ENCODE data around the gene ZKSCAN4.

Gene ZKSCAN4

DNA sequence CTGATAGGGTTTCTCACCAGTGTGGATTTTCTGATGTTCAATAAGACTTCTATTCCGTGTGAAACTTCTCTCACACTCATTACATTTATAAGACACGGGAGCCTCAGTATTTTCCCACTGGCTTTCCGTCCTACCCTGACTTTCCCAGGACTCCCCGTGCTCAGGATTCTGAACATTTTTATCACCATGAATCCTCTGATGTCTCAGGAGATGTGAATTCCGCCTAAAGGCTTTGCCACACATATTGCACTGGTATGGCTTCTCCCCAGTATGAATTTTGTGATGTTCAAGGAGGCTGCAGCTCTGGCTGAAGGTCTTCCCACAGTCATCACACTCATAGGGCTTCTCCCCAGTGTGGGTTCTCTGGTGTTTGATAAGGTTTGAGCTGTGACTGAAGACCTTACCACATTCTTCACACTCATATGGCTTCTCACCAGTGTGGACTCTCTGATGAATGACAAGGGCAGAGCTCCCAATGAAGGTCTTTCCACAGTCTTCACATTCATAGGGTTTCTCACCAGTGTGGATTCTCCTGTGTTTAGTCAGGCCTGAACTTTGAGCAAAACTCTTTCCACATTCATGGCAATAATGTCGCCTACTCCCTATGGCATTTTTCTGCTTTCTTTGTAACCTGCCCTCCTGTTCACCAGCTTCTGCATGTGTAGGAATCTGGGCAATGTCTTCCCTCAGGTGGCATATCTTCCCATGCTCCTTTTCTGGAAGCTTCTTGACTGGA, 6.7 kb downstream of the ZKSCAN4 start:
- no peak for DNase-seq

DNA sequence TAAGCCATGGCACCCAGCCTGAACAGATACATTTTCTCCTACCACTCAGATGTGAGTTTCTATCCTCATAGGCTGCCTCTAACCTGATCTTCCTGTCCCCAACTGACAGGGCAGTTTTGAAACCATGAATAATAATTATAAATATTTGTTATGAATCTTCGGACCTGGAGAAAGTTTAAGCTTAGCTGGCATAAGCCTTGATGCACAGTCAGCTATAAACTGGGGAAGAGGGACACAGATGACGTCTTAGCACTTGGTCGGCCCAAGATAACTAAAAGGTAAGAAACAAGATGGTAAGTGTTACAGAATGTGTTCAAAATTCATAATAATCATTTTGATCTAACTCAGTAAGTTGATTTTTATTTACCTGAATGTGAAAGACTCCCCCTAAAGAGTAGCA, 8.1 kb downstream of the ZKSCAN4 start:
- no peak for DNase-seq

DNA sequence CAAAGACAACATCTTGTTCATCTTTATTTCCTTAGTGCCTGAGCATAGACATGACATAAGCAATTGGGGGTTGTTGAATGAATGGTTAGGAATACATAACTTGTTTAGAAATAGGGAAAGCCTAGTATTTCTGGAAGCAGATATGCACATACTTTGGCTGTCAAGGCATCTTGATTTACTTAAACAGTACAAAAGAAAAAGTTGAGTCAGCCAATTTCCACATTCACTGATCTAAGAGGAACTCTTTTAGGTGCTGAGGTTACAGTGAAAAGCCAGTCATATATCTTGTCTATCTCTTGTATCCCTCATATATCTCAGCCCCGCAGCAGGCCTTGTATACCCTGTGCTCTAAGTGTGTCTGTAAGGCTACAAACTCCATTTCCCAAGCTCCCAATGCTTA, 11.6 kb downstream of the ZKSCAN4 start:
- DNase-seq = no peak

DNA sequence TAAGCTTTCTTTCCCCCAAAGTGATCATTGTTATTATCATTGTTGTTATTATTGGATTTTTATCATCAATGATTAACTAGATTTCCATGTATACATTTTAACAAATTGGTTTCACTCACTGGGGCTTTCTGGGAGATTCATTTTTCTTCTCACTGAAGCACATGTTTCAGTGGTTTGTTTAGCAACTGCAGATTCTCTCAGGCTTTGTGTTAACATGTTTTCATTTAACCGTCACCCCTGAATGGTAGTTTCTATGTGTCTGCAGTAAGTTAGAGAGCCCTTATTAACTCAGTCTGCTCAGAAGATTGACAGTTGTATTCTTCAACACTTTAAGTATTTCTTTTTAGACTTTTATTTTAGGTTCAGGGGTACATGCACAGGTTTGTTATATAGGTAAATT, 12.4 kb downstream of the ZKSCAN4 start:
- no peak for DNase-seq

DNA sequence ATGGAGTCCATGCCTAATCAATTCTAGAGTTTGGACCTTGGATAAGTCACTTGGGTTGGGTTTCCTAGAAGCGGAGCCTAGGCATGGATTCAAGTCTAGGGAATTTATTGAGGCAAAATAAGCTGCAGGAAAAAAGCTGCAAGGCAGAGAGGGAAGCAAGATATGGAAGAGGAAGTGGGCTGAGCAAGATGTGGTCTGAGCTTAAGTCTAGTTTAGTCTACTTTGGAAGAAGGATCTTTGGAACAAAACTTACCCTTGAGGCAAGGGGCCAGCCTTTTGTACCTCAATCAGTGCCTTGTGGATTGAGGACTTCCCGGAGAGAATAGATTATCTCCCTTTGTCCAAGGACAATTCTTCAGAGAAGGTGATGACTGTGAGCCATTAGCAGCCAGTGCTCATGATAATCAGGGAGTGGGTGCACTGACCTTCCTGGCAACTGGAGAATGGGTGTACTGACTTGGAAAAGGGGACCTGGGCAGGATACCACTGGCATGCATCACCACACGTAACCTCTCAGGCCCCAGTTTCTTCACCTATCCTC, 16.1 kb downstream of the ZKSCAN4 start:
- DNase-seq = no peak

DNA sequence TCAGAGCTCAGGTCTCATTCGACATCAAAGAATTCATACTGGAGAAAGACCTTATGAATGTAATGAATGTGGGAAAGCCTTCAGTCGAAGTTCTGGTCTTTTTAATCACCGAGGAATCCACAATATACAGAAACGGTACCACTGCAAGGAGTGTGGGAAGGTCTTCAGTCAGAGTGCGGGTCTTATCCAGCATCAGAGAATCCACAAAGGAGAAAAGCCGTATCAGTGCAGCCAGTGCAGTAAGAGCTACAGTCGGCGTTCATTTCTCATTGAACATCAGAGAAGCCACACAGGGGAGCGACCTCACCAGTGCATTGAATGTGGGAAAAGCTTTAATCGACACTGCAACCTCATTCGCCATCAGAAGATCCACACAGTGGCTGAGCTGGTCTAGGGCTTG, 19.3 kb downstream of the ZKSCAN4 start:
- no peak for DNase-seq

DNA sequence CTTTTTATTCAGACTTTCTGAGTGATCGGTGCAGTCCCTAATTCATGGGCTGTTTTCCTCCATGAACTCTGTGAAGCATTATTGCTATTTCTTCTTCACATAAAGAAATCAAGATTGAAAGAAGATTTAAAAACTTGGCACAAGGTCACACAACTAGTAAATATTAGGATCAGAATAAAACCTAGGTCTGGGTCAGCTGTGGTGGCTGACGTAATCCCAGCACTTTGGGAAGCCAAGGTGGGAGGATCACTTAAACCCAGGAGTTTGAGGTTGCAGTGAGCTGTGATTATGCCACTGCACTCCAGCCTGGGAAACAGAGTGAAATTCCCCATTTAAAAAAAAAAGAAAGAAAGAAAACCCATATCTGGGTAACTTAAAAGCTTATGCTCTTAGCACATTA, 25.6 kb downstream of the ZKSCAN4 start:
- DNase-seq = no peak

DNA sequence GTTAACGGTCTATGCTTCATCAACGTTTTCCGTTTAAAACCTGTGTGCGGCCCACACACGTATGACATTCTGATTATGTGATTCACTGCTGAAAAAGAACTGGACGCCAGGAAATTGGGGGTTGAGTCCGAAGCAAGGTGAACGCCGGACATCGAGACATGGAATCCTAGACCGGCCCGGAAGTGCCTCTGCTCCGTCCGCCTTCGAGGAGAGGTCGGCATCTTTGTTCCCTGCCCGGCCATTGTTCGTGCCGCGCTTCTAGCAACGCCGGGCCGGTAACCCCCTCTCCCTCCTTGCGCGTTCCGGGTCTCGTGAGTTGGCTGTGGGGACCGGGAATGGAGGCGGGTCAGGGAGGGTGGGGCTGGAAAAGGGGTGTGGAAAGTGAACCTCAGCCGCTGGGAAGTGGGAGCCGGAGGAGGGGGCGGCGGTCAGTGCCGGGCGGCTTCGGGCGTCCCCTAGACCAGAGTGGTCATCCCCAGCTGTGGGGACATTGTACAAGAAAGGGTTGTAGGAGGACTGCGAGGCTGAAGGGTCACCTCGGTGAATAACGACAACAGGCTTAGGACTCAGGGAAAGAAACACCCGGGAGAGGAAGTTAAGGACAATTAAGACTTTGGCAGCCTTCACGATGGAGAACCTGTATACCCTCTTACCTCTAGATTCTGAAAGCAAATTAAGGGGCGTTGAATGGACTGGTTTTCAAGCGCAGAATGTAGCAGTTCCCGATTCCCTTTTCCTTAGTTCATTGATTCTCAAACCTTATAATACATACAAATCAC, 26.8 kb downstream of the ZKSCAN4 start, which contains the start of gene ZSCAN9:
Gene ZSCAN9, plus strand, starts transcription at position 220 of the 779 bp plus-strand sequence. CDS start 1,810 bp downstream, outside the sequence.
- DNase-seq = peak; percentile 58

DNA sequence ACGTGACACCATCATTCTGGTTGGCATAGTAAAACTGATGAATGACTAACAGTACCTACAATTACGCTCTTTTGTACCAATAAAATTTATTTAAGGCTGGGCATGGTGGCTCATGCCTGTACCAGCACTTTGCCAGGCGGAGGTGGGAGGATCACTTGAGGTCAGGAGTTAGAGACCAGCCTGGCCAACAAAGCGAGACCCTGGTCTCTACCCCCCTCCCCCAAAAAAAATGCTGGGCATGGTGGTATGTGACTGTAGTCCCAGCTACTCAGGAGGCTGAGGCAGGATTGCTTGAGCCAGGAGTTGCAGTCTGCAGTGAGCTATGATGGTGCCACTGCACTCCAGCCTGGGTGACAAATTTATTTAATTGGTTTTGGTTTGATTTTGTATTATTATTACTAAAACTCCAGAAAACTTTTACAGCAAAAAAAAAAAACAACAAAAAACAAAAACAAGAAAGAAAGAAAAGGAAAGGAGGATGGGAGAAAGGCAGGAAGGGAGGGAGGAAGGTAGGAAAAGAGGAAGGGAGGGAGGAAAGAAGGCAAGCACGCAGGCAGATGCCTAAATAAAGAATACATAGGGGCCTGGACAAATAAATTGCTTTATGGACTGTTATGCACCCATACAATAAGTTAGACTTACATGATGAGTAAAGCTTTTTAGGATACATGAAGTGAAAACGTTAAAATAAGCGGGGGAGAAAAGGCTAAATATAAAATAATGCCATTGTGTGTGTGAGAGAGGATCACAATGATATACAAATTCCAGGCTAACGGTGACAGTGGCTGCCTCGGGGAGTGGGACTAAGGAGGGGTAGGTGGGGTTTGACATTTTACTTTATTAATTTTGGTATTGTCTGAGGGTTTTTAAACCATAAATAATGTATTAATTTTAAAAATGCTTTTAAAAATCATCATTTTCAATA, 27.7 kb downstream of the ZKSCAN4 start:
- no peak for DNase-seq

DNA sequence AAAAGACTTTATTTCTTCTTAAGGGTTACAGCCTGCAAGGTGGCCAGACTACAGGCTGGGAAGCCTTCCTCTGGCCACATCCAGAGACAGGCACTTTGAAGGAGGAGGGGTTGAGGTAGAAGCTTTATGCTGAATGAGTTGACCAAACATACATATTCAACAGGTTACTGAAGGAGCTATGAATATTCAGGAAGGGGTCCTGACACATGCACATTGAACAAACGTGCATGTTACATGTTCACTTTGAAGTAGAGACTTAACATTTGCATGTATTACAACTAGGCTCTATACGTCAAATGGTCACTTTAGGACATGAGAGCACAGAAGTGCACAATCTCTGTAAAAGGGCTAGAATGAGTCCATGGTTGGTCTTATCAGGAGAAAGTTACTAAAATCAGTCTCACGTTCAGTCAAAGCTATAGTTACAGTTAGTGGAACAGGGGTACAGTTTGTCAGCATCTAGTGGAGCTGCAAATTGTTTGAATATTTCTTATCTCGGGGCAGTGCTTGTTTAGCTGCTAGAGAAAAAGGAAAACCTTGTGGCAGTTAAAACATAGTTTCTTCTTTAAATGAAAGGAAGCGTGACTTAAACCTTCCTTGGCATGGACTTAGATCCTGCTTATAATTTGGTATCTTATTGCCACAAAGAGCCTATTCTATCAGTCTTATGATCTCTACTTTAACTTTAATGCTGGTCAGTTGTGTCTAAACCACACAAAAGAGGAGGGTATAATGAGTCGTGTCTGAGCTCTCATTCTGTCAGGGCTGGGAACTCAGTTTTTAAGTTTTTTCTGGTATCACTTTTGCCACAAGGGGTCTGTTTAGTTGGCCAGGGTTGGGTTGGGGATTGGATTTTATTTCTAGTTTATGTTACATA, 31.6 kb downstream of the ZKSCAN4 start:
- DNase-seq = no peak

DNA sequence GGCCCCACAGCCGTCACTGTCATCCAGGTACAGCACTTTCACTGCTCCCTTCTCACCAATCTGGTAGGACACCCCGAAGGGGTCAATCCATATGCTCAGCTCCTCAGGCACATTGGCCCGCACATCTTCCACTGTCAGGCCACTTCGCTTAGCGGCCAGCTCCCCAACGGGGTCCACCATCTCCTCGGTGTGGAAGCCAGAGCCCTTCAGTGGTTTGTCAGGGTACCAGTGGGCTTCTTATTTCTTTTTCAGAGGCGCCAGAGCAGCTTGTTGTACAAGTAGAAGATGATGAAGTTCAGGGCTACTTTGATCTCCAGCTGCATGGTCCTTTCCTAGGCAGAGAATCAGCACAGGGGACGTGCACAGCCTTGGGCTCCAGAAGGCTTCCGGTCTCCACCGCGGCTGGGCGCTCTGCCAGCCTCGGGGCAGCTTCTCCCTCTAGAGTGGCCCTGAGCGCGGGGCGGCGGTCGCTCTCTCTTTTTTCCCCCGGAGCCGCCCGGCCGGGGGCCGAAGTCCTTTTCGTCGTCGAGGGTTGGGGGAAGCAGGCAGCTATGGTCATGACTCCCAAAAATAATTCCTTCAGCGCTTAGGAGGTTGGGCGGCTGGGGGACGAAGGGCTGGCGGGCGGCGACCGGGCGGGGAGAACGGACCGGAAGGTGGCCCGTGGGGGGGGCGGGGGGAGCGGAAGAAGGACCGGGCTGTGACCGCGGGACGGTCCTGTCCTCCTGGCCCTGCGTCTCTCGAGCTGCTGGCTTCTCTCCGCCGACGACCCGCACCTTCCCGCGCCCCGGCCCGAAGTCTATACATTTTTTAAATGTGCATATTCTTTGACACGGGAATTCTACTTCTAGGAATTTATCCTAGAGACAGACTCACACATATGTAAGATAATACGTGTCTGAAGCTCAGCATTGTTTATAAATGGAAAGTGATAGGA, 33.5 kb downstream of the ZKSCAN4 start:
- no peak for DNase-seq

DNA sequence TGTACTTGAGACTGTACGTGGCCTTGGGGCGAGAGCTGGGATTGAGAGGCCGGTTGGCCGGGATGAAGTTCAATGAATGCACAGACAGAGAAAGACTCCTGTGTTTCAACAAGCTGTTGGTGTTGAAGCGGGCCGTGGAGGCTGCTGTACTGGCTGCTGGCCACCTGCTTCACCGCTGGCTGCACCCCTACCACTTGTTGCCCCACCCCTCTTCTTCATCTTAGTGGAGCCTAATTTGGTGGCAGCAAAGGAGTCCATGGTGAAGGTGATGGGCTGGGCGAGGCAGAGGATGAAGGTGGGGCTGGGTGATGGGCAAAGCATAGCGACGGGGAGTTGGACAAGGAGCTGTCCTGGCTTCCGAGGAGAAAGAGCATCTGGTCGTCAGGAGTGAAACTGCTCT, 34.2 kb downstream of the ZKSCAN4 start:
- DNase-seq = no peak

DNA sequence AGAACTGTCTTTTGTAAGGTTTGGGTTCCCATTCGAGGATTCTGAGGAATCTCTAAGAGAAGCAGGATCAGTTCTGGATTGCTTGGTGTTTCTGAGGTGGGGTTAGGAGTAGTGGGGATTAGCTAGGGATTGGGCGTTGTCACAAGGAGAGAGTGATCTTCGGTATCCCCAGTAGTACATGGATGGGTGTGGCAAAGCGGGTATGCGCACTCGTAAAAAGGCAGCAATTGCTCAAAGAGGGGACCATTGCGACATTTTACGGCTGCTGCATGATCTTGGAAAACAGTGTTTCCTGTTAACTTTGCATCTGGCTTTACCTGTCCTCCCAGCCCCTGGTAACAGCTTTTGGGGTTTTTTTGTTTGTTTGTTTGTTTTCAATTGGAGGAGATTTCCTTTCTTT, 36.6 kb downstream of the ZKSCAN4 start:
- DNase-seq = no peak

DNA sequence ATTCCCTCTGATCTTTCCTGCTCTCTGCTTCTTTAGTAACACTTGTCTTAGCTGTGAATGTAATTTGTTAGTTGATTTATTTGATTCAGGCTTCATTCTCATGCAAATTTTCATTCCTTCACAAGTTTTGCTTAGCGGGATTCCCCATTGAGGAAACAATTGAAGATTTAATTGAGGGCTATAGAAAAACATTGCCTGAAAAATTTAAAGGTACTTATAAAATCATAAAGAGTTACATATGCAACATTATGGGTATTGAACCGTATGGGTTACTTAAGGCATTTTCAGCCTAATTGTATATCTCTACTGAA, 38.9 kb downstream of the ZKSCAN4 start:
- DNase-seq = no peak

DNA sequence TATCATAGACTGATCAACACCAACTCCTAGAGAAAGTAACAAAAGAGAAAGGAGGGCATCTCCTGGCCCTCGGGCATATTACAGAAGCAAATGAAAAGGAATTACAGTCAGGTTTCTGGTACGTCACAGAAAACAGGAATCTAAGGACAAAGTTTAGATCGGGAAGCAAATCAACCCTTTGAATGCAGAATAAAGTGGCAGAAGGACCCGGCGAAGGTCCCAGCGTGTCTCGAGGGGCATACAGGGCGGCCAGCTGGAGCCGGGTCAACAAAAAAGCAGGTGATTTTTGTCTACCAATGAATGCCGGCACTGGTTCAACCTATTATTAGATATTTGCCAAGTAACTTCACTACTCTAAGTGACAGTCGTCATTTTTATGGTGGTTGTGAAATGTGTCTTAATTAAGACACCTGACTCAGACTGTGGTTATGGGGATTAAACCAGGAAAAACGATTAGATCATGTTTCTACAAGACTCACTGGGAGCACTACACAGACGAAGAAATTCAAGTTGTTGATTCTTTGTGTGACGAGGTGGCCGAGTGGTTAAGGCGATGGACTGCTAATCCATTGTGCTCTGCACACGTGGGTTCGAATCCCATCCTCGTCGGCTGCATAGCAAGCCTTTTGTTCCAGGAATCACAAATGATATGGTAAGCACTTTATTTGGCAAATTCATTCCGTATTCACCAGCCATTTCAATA, 39.4 kb downstream of the ZKSCAN4 start:
- peak; percentile 66 for DNase-seq

DNA sequence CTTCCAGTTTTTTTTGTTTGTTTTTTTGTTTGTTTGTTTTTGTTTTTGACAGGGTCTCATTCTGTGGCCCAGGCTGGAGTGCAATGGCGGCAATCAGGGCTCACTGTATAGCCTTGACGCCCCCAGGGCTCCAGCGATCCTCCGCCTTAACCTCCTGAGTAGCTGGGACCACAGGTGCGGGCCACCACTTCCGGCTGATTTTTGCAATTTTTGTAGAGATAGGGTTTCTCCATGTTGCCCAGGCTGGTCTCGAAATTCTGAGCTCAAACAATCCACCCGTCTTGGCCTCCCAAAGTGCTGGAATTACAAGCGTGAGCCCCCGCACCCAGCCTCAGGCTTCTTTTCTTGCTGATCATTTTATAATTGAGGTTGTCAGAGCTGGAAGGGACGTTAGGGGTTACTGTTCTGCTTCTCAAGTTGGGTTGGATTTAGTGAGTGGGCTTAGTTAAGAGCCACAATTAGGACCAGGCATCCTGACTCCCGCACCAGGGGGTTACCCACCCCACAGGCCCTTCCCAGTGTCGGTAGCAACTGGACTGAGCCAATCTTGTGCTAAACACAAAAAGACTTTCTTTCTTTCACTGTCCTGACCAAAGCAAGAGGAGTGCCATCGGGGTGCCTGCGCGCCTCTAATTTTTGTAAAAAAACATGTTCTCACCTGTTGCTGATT, 40.1 kb downstream of the ZKSCAN4 start:
- no peak for DNase-seq

DNA sequence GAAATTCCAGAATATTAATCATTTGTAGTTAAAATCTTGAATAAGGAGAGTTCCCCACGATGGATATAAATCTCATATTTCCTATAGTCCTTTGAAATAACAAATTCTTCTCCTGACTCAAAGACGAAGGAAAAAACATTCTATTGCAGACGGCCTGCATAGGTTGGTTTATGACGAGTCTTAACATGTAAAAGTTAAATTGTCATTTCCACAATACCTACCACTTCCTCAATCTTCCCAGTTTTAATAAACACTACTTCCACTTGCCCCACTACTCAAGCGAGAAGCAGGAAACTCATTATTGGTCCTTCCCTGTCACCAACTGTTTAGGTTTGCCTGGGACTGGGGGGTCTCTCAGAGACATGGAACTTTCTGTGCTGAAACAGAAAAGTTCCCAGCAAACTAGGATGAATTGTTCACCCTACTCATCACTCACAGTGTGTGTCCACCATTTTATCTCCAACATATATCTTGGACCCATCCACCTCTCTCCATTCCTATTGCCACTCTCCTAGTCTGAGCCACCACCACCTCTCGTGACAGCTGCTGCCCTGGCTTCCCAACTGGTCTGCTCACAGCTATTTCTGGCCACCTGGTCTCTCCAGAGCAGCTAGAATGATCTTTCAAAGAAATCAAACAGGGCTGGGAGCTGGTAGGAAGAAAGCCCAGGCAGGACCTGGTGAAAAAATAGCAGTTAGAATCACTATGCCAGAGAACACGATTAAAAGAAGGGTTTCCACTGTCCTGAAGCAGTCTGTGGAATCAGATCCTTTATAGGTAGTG, 42.1 kb downstream of the ZKSCAN4 start:
- DNase-seq = no peak

DNA sequence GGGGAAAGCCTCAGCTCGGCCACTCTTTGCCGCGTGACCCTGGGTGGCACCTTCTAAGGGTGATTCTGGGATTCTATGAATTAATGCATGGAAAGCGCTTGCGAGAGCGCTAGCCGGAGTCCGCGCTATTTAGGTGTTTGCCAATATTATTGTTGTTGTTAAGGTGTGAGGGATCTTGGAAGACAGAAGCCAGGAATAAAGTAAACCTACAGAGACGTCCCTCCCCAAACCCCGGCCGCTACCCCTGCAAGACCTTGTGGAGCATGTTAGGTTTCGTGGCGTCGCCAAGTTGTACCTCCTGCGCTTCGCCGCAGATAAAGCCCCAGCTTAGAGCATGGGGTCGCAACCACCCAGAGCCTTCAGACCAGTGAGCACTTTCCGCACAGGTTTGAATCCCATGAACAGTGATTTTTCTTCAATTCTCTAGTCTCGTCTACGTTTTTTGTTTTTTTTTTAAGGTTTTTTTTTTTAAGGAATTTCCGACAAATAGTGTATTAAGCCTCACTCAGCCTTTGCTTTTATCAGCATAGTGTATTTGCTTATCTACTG, 43.9 kb downstream of the ZKSCAN4 start:
- no peak for DNase-seq
